ENCODE results near the gene CPNE6.
A peak's percentile ranks its signal among the peaks of the same experiment; 100 is the strongest.

The CPNE6 gene

DNA sequence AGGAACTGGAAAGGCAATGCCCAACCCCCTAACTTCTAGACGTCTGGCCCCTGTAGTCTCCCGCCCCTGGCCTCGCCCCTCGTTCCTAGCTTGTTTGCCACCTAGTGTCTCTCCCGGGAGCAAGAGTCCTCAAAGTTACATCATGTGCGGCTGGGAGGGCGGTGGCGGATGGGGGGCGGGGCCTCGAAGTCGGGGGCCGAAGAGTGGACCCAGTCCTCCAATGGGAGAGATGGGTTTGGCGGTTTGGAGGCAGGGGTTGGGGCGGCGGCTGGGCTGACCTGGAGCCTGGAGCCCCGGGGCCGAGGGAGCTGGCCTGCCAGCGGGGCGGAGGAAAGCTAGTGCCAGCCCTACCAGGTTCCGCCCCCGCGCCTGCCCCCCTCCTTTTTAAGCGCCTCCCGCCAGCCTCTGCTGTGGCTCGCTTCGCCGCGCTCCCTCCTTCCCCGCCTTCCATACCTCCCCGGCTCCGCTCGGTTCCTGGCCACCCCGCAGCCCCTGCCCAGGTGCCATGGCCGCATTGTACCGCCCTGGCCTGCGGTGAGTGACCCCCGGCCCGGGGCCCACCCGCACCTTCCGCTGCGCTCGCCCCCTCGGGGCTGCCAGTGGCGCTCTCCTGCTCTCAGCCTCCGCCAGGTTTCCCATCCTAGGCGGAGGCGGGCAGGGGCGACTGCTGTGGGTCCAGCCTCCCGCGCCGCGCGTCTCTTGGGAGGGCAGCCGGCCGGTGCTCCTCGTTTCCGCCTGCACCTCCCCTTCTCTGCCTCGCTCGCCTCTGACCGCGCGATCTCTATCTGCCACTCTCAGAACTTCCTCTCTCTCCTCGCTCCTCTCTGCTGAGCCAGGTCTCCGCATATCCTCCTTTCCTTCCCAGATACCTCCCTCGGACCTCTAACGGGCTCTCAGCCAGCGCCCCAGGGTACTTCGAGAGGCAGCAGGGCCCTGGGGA lies 22.8 kb downstream of the CPNE6 start, which contains the start of gene PCK2 (continued):
- TF ChIP-seq ZNF776 (tag by site-specific recombination; IDR thresholded peaks at IDR 0.05; ENCODE audit: borderline replicate concordance), result no peak
- peak; percentile 73; the same call in 1 of the 2 replicates for TF ChIP-seq ZSCAN23 (tag by site-specific recombination; IDR thresholded peaks at IDR 0.05)
- peak; percentile 84 for TF ChIP-seq SP7 (tag by site-specific recombination; IDR thresholded peaks at IDR 0.05)
- TF ChIP-seq ZNF391 (tag by site-specific recombination; IDR thresholded peaks at IDR 0.05; ENCODE audit: borderline replicate concordance, low read depth), result no peak
- no peak for TF ChIP-seq ZNF16 (tag by site-specific recombination; IDR thresholded peaks at IDR 0.05; ENCODE audit: low read depth)
- no peak for TF ChIP-seq HOXC10 (CRISPR knock-in tag; IDR thresholded peaks at IDR 0.05)
- TF ChIP-seq ZNF24 (tag by site-specific recombination; IDR thresholded peaks at IDR 0.05), result no peak
- peak; percentile 36; the same call in 1 of the 2 replicates for TF ChIP-seq ZNF335 (tag by site-specific recombination; conservative IDR thresholded peaks at IDR 0.05)
- TF ChIP-seq ZNF501 (tag by site-specific recombination; IDR thresholded peaks at IDR 0.05), result no peak; the same call in 1 of the 2 replicates
- TF ChIP-seq ZSCAN30 (tag by site-specific recombination; IDR thresholded peaks at IDR 0.05), result peak; percentile 73
- no peak for TF ChIP-seq ZBTB49 (tag by site-specific recombination; IDR thresholded peaks at IDR 0.05; ENCODE audit: low read depth)
- TF ChIP-seq ZBTB21 (tag by site-specific recombination; IDR thresholded peaks at IDR 0.05), result no peak
- TF ChIP-seq SCRT2 (tag by site-specific recombination; IDR thresholded peaks at IDR 0.05), result no peak
- no peak for TF ChIP-seq ZNF645 (tag by site-specific recombination; IDR thresholded peaks at IDR 0.05)
- TF ChIP-seq ZNF610 (tag by site-specific recombination; IDR thresholded peaks at IDR 0.05; ENCODE audit: borderline replicate concordance), result no peak
- TF ChIP-seq GLIS2 (tag by site-specific recombination; IDR thresholded peaks at IDR 0.05), result peak; percentile 93
- TF ChIP-seq EGR2 (tag by site-specific recombination; IDR thresholded peaks at IDR 0.05; ENCODE audit: low read depth), result peak; percentile 90
- no peak for TF ChIP-seq ZNF571 (tag by site-specific recombination; IDR thresholded peaks at IDR 0.05)
- TF ChIP-seq ZNF114 (tag by site-specific recombination; IDR thresholded peaks at IDR 0.05), result no peak
- TF ChIP-seq ZNF600 (tag by site-specific recombination; IDR thresholded peaks at IDR 0.05), result peak; percentile 81
- no peak for TF ChIP-seq HOXA7 (CRISPR knock-in tag; IDR thresholded peaks at IDR 0.05; ENCODE audit: borderline replicate concordance)
- no peak for TF ChIP-seq ZNF155 (tag by site-specific recombination; IDR thresholded peaks at IDR 0.05)
- TF ChIP-seq TRIM28 (IDR thresholded peaks at IDR 0.05; ENCODE audit: borderline replicate concordance, low read length), result no peak
- TF ChIP-seq ZNF10 (tag by site-specific recombination; IDR thresholded peaks at IDR 0.05), result 0 out of 2 replicates have a peak, but pooled peaks have one; percentile 8
- TF ChIP-seq ZNF791 (tag by site-specific recombination; IDR thresholded peaks at IDR 0.05), result no peak
- no peak for TF ChIP-seq ZNF202 (tag by site-specific recombination; IDR thresholded peaks at IDR 0.05; ENCODE audit: borderline replicate concordance)
- TF ChIP-seq, protein P1, sequence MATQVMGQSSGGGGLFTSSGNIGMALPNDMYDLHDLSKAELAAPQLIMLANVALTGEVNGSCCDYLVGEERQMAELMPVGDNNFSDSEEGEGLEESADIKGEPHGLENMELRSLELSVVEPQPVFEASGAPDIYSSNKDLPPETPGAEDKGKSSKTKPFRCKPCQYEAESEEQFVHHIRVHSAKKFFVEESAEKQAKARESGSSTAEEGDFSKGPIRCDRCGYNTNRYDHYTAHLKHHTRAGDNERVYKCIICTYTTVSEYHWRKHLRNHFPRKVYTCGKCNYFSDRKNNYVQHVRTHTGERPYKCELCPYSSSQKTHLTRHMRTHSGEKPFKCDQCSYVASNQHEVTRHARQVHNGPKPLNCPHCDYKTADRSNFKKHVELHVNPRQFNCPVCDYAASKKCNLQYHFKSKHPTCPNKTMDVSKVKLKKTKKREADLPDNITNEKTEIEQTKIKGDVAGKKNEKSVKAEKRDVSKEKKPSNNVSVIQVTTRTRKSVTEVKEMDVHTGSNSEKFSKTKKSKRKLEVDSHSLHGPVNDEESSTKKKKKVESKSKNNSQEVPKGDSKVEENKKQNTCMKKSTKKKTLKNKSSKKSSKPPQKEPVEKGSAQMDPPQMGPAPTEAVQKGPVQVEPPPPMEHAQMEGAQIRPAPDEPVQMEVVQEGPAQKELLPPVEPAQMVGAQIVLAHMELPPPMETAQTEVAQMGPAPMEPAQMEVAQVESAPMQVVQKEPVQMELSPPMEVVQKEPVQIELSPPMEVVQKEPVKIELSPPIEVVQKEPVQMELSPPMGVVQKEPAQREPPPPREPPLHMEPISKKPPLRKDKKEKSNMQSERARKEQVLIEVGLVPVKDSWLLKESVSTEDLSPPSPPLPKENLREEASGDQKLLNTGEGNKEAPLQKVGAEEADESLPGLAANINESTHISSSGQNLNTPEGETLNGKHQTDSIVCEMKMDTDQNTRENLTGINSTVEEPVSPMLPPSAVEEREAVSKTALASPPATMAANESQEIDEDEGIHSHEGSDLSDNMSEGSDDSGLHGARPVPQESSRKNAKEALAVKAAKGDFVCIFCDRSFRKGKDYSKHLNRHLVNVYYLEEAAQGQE (tag by site-specific recombination; IDR thresholded peaks at IDR 0.05), result peak; percentile 41; the same call in 1 of the 2 replicates
- TF ChIP-seq ZNF777 (tag by site-specific recombination; IDR thresholded peaks at IDR 0.05; ENCODE audit: borderline replicate concordance), result no peak
- no peak for TF ChIP-seq ZNF530 (tag by site-specific recombination; IDR thresholded peaks at IDR 0.05; ENCODE audit: low read depth)
- no peak for TF ChIP-seq GLI2 (tag by site-specific recombination; IDR thresholded peaks at IDR 0.05; ENCODE audit: borderline replicate concordance, low read depth)
- TF ChIP-seq KLF16 (tag by site-specific recombination; IDR thresholded peaks at IDR 0.05), result peak; percentile 82
- TF ChIP-seq ZNF629 (tag by site-specific recombination; IDR thresholded peaks at IDR 0.05), result 0 out of 2 replicates have a peak, but pooled peaks have one; percentile 34
- TF ChIP-seq ZBTB44 (tag by site-specific recombination; IDR thresholded peaks at IDR 0.05), result no peak

Measured in HEK293 (cell line).